ENCODE results near the gene ZNF154. TPM values are rescaled to one million over a fixed set of nuclear protein-coding genes. Genes with fewer than 3 reads are reported as not detected.

ZNF154 gene
- total and polyA plus RNA-seq, 2 donors: 10.5 to 10.8 TPM

- WGBS: 98% methylated on average over 6 of the region's 6 CpGs
- no peak for DNase-seq (ENCODE audit: low read depth in 6 of 9, low spot score in 9 of 9)
- peaks cover 51 to 53% of the 10 kb centered on the region in 2 donors for H3K36me3 ChIP-seq (ENCODE audit: control insufficient read depth in 2 of 2, insufficient read depth in 2 of 2, low read length in 1 of 2)
These were observed 20.8 kb downstream of the ZNF154 start for GRCh38 chr19:57688011-57688763.

GRCh38 chr19:57687363-57688010, 21.5 kb downstream of the ZNF154 start:
- DNase-seq (ENCODE audit: low read depth in 6 of 9, low spot score in 9 of 9): no peak
- 98% methylated on average over 12 of the region's 12 CpGs for whole genome bisulfite sequencing
- Histone ChIP-seq H3K4me1 (ENCODE audit: control insufficient read depth in 2 of 2, insufficient read depth in 2 of 2, low read length in 2 of 2) (peaks cover 5 to 6% of the 10 kb centered on the region in 2 donors), H3K4me3 (ENCODE audit: low read length in 2 of 2) (no peak overlapping the region), H3K27me3 (ENCODE audit: control insufficient read depth in 2 of 2, insufficient read depth in 1 of 2, low read length in 1 of 2) (no peaks in the 10 kb centered on the region), H3K9me3 (ENCODE audit: control insufficient read depth in 2 of 2, insufficient read depth in 1 of 2, low read length in 1 of 2) (peaks cover 41 to 57% of the 10 kb centered on the region in 2 donors), H3K27ac (ENCODE audit: low read depth in 1 of 2, low read length in 1 of 2) (no peak overlapping the region), H3K36me3 (ENCODE audit: control insufficient read depth in 2 of 2, insufficient read depth in 2 of 2, low read length in 1 of 2) (peaks cover 52 to 57% of the 10 kb centered on the region in 2 donors)

More at GRCh38 chr19:57688011-57688763, 20.8 kb downstream of the ZNF154 start:
- Histone ChIP-seq H3K27me3 (ENCODE audit: control insufficient read depth in 2 of 2, insufficient read depth in 1 of 2, low read length in 1 of 2) (no peaks in the 10 kb centered on the region), H3K4me1 (ENCODE audit: control insufficient read depth in 2 of 2, insufficient read depth in 2 of 2, low read length in 2 of 2) (no peaks in the 10 kb centered on the region), H3K9me3 (ENCODE audit: control insufficient read depth in 2 of 2, insufficient read depth in 1 of 2, low read length in 1 of 2) (peaks cover 41 to 54% of the 10 kb centered on the region in 2 donors), H3K27ac (ENCODE audit: low read depth in 1 of 2, low read length in 1 of 2) (no peak overlapping the region), H3K4me3 (ENCODE audit: low read length in 2 of 2) (no peak overlapping the region)

- Histone ChIP-seq H3K4me3 (ENCODE audit: low read length in 2 of 2) (no peak overlapping the region), H3K27ac (ENCODE audit: low read depth in 1 of 2, low read length in 1 of 2) (no peak overlapping the region), H3K27me3 (ENCODE audit: control insufficient read depth in 2 of 2, insufficient read depth in 1 of 2, low read length in 1 of 2) (no peaks in the 10 kb centered on the region), H3K36me3 (ENCODE audit: control insufficient read depth in 2 of 2, insufficient read depth in 2 of 2, low read length in 1 of 2) (peaks cover 52 to 58% of the 10 kb centered on the region in 2 donors), H3K9me3 (ENCODE audit: control insufficient read depth in 2 of 2, insufficient read depth in 1 of 2, low read length in 1 of 2) (peaks cover 41 to 57% of the 10 kb centered on the region in 2 donors), H3K4me1 (ENCODE audit: control insufficient read depth in 2 of 2, insufficient read depth in 2 of 2, low read length in 2 of 2) (peaks cover 7 to 10% of the 10 kb centered on the region in 2 donors)
- no peak for DNase-seq (ENCODE audit: low read depth in 6 of 9, low spot score in 9 of 9)
- WGBS: 98% methylated on average over 3 of the region's 3 CpGs
These were observed 22.3 kb downstream of the ZNF154 start for GRCh38 chr19:57686727-57687126.

- H3K4me1 ChIP-seq (ENCODE audit: control insufficient read depth in 2 of 2, insufficient read depth in 2 of 2, low read length in 2 of 2): peaks cover 7 to 14% of the 10 kb centered on the region in 2 donors
- H3K9me3 ChIP-seq (ENCODE audit: control insufficient read depth in 2 of 2, insufficient read depth in 1 of 2, low read length in 1 of 2): peaks cover 26 to 43% of the 10 kb centered on the region in 2 donors
- peak overlapping the region; percentile 37 to 68 for H3K27ac ChIP-seq (ENCODE audit: low read depth in 1 of 2, low read length in 1 of 2)
- H3K36me3 ChIP-seq (ENCODE audit: control insufficient read depth in 2 of 2, insufficient read depth in 2 of 2, low read length in 1 of 2): peaks cover 40 to 41% of the 10 kb centered on the region in 2 donors
- H3K27me3 ChIP-seq (ENCODE audit: control insufficient read depth in 2 of 2, insufficient read depth in 1 of 2, low read length in 1 of 2): no peaks in the 10 kb centered on the region
- 7% methylated on average over 19 of the region's 19 CpGs for WGBS
- H3K4me3 ChIP-seq (ENCODE audit: low read length in 2 of 2): peak overlapping the region; percentile 89 to 94
- no peak for DNase-seq (ENCODE audit: low read depth in 6 of 9, low spot score in 9 of 9)
These were observed 26.7 kb downstream of the ZNF154 start for GRCh38 chr19:57682226-57682766.

GRCh38 chr19:57675881-57676280, 33.1 kb downstream of the ZNF154 start:
- DNase-seq (ENCODE audit: low read depth in 6 of 9, low spot score in 9 of 9): no peak
- WGBS: 92% methylated on average over 2 of the region's 2 CpGs
- Histone ChIP-seq H3K27ac (ENCODE audit: low read depth in 1 of 2, low read length in 1 of 2) (no peak overlapping the region), H3K36me3 (ENCODE audit: control insufficient read depth in 2 of 2, insufficient read depth in 2 of 2, low read length in 1 of 2) (no peaks in the 10 kb centered on the region), H3K4me3 (ENCODE audit: low read length in 2 of 2) (no peak overlapping the region), H3K4me1 (ENCODE audit: control insufficient read depth in 2 of 2, insufficient read depth in 2 of 2, low read length in 2 of 2) (no peaks in the 10 kb centered on the region), H3K9me3 (ENCODE audit: control insufficient read depth in 2 of 2, insufficient read depth in 1 of 2, low read length in 1 of 2) (peaks cover 1 to 3% of the 10 kb centered on the region in 2 donors), H3K27me3 (ENCODE audit: control insufficient read depth in 2 of 2, insufficient read depth in 1 of 2, low read length in 1 of 2) (no peaks in the 10 kb centered on the region)

GRCh38 chr19:57672466-57672865, 36.5 kb downstream of the ZNF154 start:
- Histone ChIP-seq H3K4me3 (ENCODE audit: low read length in 2 of 2) (no peak overlapping the region), H3K27me3 (ENCODE audit: control insufficient read depth in 2 of 2, insufficient read depth in 1 of 2, low read length in 1 of 2) (no peaks in the 10 kb centered on the region), H3K36me3 (ENCODE audit: control insufficient read depth in 2 of 2, insufficient read depth in 2 of 2, low read length in 1 of 2) (no peaks in the 10 kb centered on the region), H3K9me3 (ENCODE audit: control insufficient read depth in 2 of 2, insufficient read depth in 1 of 2, low read length in 1 of 2) (no peaks in the 10 kb centered on the region), H3K4me1 (ENCODE audit: control insufficient read depth in 2 of 2, insufficient read depth in 2 of 2, low read length in 2 of 2) (no peaks in the 10 kb centered on the region), H3K27ac (ENCODE audit: low read depth in 1 of 2, low read length in 1 of 2) (no peak overlapping the region)
- DNase-seq (ENCODE audit: low read depth in 6 of 9, low spot score in 9 of 9): no peak
- WGBS: 85% methylated on average over 4 of the region's 4 CpGs

GRCh38 chr19:57671124-57671895, 37.7 kb downstream of the ZNF154 start:
- no peak for DNase-seq (ENCODE audit: low read depth in 6 of 9, low spot score in 9 of 9)
- H3K4me3 ChIP-seq (ENCODE audit: low read length in 2 of 2): no peak overlapping the region
- no peaks in the 10 kb centered on the region for H3K4me1 ChIP-seq (ENCODE audit: control insufficient read depth in 2 of 2, insufficient read depth in 2 of 2, low read length in 2 of 2)
- WGBS: 79% methylated on average over 7 of the region's 7 CpGs
- H3K27ac ChIP-seq (ENCODE audit: low read depth in 1 of 2, low read length in 1 of 2): no peak overlapping the region
- H3K36me3 ChIP-seq (ENCODE audit: control insufficient read depth in 2 of 2, insufficient read depth in 2 of 2, low read length in 1 of 2): no peaks in the 10 kb centered on the region
- no peaks in the 10 kb centered on the region for H3K9me3 ChIP-seq (ENCODE audit: control insufficient read depth in 2 of 2, insufficient read depth in 1 of 2, low read length in 1 of 2)
- no peaks in the 10 kb centered on the region for H3K27me3 ChIP-seq (ENCODE audit: control insufficient read depth in 2 of 2, insufficient read depth in 1 of 2, low read length in 1 of 2)

GRCh38 chr19:57668635-57669034, 40.4 kb downstream of the ZNF154 start, which contains the start of gene ZSCAN4:
ZSCAN4 (plus strand) TSS chr19:57668935; CDS start chr19:57676146, 7,211 bp downstream.
- WGBS: 98% methylated on average over 2 of the region's 2 CpGs
- Histone ChIP-seq H3K4me1 (ENCODE audit: control insufficient read depth in 2 of 2, insufficient read depth in 2 of 2, low read length in 2 of 2) (no peaks in the 10 kb centered on the region), H3K27ac (ENCODE audit: low read depth in 1 of 2, low read length in 1 of 2) (no peak within 1 kb of the TSS), H3K27me3 (ENCODE audit: control insufficient read depth in 2 of 2, insufficient read depth in 1 of 2, low read length in 1 of 2) (peaks cover 9 to 26% of the 10 kb centered on the region in 2 donors), H3K36me3 (ENCODE audit: control insufficient read depth in 2 of 2, insufficient read depth in 2 of 2, low read length in 1 of 2) (no peaks in the 10 kb centered on the region), H3K4me3 (ENCODE audit: low read length in 2 of 2) (no peak within 1 kb of the TSS), H3K9me3 (ENCODE audit: control insufficient read depth in 2 of 2, insufficient read depth in 1 of 2, low read length in 1 of 2) (peaks cover 0 to 2% of the 10 kb centered on the region in 2 donors)
- no peak for DNase-seq (ENCODE audit: low read depth in 6 of 9, low spot score in 9 of 9)

All from thymus (tissue), 11 donors.